NCI-H748 treated with DMSO at 0.1 percent for 48 hours (cell line): ENCODE measurements around the gene LYRM4.

Experiments
- DNase-seq: peaks from one replicate; lab custom pipeline; 2025; lab: John Stamatoyannopoulos, UW

Gene LYRM4

DNA sequence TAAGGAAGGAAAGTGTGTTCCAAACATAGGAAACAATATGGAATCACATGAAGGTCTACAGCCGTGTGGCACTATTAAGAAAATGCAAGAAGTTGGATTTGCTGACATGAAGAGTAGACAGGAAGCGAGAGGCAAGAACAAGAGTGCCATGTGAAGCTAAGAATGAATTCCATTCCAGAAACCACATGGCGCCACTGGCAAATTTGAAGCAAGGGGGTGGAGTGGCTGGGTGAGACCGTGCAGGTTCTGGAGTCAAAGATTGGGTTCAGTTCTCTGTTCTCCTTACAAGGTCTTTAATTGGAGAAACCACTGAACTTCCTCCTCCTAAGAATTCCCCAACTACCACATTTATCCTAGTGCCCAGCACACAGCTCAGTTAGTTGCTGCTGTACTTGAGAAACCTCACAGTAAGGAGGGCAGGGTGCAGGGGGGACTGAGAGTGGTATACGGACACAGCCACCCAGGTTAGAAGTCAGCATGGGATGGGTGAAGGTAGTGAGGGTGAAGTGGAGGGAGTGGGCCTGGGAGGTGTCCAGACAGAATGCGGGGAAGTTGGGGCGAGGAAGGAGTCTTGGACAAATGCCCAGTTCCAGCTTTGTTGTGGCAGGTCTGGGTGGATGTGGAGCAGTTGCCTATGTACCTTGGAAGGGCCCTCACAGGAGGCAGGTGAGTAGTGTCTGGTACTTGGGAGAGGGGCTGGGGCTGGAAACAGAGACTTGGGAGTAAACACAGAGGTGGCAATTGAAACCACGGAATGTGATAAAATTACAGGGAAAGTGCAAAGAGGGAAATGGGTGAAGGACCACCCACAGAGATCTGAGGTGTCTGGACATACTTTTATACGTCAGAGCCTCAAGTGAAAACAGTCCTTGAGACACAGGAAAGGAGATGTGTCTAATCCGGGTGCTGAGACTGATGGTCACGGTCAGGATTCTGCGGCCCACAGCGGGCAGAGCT, 14.3 kb downstream of the LYRM4 start:
- DNase-seq: no peak

DNA sequence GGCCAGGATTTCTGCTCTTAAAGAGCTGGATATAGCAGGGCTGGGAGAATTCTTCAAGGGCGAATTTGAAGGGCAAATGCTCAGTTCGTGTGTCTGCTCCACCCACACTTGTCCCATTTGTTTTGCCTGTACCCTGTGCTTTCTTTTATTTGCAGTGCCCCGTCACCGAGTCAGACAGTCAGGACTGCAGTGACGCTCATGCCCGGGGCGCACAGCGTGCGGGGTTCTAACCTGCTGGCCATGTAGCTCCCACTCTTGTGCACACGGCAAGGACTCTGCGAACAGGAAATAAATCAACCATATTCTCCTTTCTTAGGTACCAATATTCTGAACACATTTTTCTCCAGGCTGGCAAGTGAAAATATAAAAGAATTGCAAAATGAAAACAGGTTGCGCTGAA, 17.7 kb downstream of the LYRM4 start:
- DNase-seq: no peak

DNA sequence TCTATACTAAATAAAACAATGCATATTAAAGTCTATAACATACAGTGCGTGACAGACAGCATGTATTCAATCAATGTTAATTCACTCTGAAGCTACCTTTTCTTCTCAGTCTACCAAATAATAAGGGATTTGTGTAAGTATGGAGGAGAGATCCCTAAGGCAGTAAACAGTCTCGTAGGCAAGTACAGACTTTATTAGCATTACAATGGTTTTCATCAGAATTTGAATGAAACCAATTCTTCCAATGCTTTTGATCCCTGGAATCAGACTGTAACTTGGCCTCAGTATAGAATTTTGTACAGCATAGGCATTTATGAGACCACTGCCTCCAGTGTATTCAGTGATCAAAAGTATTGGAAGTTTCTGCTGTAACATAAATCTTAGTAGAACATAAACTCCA, 19.5 kb downstream of the LYRM4 start:
- no peak for DNase-seq

DNA sequence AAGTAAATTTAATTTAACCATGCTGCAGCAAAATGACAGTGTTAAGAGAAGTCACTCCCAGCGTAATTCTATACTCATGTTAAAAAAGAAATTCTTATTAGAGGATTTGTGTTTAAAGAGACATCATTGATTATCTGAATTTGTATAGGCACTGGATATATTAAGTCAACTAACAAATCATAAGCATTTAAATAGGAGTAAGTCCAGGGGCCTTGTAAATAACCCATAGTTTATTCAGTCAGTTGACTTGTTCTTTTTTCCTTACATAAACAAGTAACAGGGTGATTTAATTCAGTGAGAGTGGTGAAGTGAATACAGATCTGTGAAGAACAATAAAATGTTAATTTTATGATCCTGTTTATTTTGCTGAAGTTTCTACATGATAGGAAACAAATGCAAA, 22.4 kb downstream of the LYRM4 start:
- no peak for DNase-seq

DNA sequence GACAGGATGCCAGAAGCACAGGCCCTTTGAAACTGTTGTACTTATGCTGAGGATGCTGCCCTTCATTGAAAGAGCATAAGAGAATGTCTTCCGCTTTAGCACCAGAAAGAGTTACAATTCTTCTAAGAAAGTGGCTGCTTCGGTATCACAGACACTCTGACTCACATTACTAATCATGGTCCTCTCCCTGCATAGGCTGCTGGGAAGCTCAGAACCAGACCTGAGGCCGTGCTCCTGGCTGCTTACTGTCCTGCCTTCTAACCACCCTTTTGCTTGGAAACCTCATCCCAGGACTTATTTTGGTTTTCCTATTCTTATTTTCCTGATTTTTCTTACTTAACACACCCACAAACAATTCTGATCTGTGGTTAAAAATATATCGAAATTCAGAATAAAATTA, 22.9 kb downstream of the LYRM4 start:
- DNase-seq: no peak

DNA sequence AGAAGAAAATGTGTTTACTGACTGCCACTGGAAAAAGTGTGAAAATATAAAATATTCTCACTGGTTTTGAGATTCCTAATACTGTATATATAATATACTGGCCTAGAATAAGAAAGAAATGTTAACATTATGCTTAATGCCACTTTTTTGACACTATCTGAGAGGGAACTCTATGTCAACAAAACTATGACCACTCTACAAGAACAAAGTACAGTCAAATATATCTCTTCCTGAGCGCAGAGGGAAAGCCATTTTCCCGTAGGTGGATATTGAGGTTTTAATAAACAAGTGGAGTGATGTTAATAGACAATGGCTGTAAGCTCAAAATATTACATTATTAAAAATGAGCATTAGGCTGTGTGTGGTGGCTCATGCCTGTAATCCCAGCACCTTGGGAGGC, 24.9 kb downstream of the LYRM4 start:
- no peak for DNase-seq

DNA sequence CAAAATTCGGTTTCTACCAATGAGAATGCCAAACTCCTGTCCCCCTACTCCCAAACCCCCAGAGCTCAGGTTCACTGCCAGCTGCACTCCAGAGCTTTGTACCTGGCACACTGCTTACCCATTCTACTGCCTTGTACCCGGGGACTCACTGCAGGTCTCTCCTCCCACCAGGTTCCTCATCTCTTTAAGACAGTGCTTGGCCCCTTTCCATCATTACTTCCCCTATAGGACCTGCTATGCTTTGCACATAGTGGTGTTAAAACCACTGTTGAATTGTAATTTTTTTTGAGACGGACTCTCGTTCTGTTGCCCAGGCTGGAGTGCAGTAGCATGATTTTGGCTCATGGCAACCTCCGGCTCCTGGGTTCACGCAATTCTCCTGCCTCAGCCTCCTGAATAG, 25.9 kb downstream of the LYRM4 start:
- DNase-seq: no peak

DNA sequence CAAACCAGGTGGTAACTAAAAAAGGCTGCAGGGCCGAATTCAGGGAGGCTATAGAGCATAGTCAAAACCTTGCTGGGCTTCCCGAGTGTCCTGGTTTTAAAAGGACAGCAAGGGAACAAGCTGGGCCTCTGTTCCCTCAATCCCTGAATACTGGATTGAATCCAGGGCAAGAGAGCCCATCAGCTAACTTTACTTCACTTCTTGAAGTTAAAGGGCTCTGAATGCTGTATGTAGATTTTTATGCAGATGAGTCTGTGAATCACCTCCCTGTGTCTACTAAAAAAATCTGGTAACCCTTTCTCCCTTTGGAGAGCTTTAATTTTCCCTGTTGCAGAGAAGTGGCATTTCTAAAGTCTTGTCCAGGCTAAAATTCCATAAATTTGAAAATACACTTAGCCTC, 29.5 kb downstream of the LYRM4 start:
- DNase-seq: no peak

DNA sequence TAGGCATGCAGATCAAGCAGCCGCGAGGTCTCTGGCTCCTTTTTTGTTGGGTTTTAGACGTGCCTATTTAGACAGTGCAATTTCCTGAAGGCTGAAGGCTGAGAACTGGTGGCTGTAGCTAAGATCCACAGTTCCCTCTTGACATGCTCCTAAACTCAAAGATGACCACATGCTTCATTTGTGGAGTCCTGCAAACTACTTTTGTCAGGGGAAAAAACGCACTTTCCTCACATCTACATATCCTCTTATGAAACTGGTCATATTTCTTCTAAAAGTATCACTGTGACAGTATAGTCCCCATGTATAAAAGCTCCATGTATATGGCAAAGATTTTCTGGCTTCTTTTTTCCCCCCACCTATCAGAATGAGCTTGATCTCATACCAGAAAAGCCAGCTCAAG, 30.7 kb downstream of the LYRM4 start:
- DNase-seq: no peak

DNA sequence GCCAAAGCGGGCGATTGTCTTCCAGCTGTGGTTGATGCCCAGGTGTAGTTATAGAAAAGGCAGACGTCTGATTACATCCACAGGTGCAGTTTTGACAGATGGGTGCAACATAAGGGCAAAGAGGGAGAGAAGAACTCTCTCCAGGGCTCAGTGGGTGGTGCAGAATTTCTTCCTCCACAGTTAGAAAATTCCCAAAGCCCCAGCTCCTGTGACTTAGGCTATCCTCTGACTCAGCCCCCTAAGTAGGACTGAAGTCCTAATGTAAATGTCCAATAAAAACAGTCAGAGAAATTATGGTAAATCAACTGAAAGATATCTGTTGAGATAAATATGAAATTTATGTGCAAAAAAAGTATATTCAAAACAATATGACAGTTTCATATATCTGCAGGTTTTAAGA, 31.4 kb downstream of the LYRM4 start:
- DNase-seq: no peak

DNA sequence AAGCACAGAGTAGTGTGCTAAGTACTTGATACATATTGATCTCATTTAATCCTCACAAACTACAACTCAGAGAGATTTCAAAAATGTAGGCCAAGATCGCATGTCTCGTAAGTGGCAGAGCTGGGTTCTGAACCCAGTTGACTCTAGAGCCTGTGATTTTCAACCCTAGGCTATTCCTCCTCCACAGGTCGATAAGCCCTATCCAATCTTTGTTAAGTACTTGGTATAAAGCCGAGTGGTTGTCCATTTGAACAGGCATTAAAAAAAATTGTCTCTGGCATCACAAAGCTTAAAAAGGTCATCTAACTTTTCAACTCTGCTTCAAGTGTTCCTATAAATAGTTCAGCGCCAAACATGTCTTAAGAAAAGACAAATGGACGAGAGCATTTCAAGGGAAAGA, 37.4 kb downstream of the LYRM4 start:
- no peak for DNase-seq

DNA sequence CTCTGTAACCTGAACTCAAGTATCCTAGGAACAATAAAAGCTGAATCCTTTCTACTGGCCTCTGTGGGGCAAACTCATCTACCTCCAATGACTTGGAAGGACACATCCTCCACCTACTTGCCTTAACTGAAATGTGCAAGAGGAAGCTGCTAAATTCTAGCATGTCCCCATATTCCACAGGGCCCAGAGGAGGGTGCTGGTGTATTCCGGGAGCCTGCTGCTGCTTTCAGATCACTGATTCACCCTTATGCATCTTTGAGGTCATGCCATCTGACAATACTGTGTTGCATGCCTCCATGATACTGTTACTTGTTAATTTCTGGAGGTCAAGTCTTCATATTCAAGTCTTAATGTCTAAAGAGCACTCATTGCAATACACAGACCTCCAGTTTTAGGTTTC, 40.3 kb downstream of the LYRM4 start:
- DNase-seq: no peak

DNA sequence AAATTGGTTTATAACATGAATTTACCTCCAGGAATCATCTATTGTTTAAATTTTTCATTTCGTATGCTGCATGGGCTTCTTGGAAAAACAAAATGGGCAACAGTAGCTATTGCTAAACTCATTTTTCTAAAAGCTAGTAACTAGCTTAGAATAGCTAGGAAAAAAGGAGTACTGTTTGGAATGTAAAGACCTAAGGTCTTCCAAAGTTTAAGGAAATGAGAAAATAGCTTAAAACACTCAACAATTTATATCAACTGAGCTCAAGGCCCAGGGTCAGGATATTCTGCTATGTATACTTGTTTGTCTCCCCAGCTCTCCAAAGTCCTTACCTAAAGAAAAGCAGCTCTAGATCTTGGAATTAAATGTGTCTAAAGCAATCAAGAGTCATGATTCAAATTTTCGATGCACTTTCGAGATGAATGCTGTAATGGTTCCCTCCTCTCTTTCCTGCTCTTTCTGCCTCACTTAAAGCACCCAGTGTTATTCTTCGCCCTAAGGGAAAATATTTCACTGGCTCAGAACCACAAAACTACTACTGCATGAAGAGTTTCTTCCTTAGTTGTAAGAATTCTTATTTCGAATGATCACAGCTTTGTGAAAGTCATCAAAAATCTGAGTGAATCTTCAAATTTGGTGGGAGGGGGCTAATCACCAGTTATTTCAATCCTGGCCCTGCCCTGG, 41.6 kb downstream of the LYRM4 start:
- DNase-seq: no peak

DNA sequence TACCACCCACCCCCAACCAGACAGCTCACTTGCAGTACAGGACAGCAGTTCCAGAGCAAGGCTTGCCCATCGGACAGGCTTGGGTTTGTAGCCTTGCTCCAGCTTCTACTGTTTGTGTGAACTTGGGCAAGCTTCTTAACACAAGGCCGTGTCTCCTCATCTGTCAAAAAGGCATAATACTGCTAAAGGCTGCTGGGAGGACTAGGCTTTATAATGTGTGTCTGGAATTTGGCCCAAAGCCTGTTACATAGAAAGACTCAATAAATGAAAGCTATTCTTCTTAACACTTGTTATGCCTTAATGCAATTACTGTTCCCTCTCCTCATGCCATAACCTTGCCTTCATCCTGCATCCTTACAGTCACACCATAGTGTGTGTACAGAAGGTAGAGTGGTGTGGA, 43.4 kb downstream of the LYRM4 start:
- DNase-seq: no peak

DNA sequence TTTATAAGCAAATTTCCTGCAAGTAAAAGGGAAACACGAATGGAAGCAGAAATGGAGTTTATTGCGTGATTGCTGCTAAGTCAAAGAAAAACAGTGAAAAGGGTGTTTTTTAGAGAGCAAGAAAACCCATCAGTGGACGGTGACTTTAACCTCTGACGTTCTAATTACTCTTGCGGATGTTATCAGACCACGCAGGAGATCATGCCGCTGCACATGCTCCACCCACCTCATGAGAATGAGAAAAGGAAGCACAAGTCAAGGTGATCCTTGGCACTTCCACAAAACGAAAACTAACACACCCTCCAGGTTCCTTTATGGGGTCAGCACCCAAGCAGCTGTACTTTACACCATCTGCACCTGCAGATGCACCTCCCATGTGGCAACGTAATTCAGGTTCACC, 45.0 kb downstream of the LYRM4 start:
- no peak for DNase-seq

DNA sequence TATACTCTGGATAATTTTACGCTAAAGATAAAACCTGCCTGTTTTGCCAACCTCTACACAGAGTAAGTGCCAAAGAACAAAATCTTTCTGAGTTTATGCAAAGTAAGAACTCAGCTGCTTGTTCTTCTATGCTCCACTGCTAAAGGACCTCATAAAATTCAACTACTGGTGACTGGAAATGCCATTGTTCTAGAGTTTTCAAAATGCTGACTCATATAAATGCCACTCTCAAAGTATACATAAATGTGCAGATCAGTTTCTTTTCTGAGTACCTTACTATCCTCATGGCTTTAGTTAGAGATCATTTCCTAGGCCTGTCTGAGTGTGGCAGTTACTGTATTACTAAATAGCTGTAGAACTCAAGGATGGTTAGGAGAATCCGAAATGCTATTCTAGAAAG, 45.6 kb downstream of the LYRM4 start:
- no peak for DNase-seq

DNA sequence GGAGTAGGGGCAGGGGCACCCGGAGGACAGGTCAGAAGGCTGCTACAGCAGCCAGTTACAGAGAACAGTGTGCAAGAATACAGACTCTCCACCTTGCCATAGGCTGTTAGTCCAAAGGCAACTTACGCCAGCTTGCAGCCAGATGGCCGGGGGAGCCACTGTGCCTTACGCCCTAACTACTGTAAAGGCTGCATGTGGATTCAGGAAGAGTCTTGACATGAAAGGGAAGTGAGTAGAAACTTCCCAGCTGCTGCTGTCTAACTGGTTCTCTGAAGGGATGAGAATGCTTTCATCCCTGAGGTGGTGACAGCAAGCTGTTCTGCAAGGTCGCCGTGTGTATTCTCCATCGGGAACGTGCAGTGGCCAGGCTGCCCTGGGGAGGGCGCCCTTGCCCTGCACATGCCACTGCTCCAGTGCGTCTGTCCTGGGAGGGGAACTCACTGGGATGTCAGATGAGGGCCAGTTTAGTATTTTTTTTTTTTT, 46.1 kb downstream of the LYRM4 start:
- no peak for DNase-seq

DNA sequence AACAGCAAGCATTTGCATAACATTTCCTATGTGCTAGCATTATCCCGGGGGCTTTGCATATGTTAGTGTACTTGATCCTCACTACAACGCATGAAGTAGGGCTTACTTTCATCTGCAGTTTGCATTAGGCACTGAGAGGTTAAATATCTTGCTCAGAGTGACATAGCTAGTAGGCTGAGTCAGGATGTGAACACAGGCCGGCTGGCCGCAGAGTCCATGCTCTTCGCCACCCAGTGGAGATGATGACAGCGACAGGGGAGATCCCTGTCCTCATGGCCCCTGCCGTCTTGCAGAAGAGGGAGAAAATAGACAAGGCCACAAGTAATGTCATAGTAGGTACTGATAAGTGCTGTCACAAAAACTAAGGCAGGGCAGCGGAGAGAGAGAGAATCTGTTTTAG, 46.9 kb downstream of the LYRM4 start:
- DNase-seq: no peak

DNA sequence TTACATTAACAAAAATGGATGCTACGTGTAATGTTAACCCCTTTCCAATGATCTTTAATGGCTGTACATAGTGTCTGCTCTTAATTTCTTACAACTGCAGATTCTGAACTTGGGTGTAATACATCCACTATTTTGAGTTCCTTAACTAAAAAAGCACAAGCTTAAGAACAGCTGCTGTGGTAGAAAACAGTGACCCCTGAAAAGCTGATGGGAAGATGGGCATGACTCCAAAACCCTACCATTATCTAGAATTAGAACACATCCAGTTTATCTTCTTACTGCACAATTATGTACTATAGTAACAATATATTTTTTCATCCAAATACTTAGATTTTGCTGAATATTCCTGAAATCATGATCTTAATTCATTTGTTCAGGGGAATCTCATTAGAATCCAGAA, 49.3 kb downstream of the LYRM4 start:
- no peak for DNase-seq

DNA sequence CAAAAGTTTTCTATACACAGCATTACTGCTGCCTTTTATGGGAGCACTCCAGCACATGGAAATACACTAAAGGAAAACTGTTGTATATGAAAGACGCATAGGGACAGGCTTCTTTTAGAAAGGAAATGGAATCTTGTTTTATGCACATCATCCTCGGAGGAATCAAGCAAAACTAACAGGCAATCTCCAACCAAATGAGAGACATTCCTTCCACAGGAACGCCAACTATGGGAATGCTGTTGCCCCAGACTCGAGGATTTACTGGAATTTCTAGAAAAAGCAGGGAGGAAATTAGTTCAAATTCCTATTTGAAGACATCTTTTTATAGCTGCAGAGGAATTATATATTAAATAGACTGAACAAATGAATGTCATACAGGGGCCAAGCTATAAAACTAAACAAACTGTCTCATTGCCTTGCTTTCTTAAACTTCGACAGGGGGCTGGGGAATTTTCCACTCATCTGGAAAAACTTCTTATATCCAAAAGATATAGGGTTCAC, 52.2 kb downstream of the LYRM4 start:
- DNase-seq: no peak

DNA sequence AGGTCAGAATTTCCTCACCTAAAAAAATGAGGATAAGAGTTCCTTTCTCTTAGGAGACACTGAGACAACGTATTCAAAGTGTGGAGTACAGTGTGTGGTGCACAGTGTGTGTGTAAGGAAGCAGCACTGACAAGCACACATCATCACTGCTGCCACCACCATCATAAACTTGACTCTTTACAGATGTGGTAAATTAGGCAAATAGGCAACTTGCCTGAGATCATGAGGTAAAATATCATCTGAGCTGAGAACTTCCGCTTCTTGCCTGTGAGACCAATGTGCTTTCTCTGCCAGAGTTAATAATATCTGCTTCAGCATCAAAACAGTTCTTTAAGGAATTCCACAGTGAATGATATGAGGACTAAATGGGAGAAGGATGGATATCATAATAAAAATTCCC, 52.7 kb downstream of the LYRM4 start:
- no peak for DNase-seq

DNA sequence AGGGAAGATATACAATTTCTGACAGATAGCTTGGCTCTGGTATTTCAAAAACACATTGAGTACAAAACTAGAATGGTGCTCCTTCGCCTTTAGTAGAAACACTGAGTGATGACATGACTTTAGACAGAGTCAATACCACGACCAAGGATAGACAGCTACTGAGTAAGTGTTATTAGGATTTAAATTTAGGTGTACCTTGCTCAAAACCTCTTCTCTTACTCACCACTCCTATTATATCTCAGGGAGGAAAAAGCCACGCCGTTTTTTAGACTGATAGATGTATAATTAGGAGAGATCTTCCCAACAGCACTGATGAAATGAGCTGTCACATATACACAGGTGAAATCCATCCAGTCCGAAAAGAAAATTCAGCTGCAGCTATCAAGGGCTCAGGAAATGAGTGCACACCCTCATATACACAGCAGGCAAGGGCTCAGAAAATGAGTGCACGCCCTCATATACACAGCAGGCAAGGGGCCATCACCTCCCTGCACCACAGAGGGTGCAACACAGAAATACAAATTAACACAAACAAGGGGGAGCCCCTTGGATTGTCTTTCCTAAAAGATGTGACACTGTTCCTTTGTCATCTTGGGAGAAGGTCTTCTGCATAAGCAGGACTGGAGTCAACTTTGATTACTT, 53.7 kb downstream of the LYRM4 start:
- no peak for DNase-seq
